Effector CD8-positive, alpha-beta T cell (primary cell): ENCODE measurements around the gene C11orf68.

Source experiments
- DNase-seq: peaks from one replicate; lab custom pipeline; 2025; lab: John Stamatoyannopoulos, UW

C11orf68 gene

GRCh38 chr11:65944767-65945166 lies 25.9 kb upstream of the C11orf68 start:
- no peak for DNase-seq

DNA sequence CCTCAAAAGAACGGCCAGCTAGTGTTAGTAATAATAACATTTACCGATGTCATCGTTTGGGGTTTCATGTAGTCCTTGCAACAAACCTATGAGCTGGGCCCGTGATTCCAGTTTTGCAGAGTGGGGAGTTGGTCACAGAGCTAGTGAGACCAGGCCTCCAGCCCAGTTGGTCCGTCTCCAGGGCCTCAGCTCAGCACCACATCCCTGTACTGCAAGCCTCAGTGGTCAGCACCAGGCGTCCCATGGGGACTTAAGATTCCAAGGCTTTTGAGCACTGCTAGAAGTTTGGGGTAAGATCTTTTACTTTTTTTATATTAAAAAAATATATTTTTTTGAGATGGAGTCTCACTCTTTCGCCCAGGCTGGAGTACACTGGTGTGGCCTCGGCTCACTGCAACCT lies 25.3 kb upstream of the C11orf68 start:
- DNase-seq: no peak

GRCh38 chr11:65942531-65942930 lies 23.7 kb upstream of the C11orf68 start:
- no peak for DNase-seq

- DNase-seq: no peak
Measured at GRCh38 chr11:65941720-65942310, 23.0 kb upstream of the C11orf68 start.

- no peak for DNase-seq
Measured at GRCh38 chr11:65937766-65938165, 18.9 kb upstream of the C11orf68 start.

GRCh38 chr11:65934014-65934413 lies 15.2 kb upstream of the C11orf68 start:
- DNase-seq: no peak

- no peak for DNase-seq
Measured at GRCh38 chr11:65932558-65932919, 13.7 kb upstream of the C11orf68 start.

- no peak for DNase-seq
Measured at GRCh38 chr11:65931773-65932557, 13.1 kb upstream of the C11orf68 start.

DNA sequence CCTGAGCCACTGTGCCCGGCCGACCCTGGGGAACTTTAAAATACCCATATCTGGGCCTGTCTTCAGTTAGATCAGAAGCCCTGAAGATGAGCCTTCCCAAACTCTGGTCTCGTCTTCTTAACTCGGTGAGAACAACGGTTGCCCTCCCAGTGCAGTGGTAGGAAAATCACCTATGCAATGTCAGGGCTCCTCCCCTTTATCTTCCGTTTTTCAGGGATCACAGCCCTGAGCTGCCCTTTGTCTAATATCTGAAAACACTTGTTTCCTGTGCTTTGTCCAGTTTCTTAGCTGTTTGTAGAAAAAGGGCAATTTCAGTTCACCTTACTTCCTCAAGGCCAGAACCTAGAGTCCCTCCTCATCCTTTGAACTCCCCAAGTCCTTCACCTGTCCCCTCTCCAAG lies 9.8 kb upstream of the C11orf68 start:
- no peak for DNase-seq

GRCh38 chr11:65927904-65928397 lies 9.1 kb upstream of the C11orf68 start:
- DNase-seq: peak; percentile 54

- no peak for DNase-seq
Measured at GRCh38 chr11:65925397-65925796, 6.5 kb upstream of the C11orf68 start.

DNA sequence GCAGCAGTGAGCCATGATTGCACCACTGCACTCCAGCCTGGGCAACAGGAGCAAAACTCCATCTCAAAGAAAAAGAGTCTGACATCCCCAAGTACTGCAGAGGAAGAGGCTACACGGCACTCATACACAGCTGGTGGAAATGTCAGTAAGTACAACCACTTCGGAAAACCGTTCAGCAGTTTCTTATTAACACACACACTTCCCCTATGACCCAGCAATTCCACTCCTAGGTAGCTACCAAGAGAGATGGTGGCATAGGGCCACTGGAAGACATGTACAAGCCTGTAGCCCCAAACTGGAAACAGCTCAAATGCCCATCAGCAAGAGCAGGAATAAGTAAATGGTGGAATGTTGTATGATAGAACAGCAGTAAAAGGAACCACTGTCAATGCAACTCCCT lies 3.7 kb upstream of the C11orf68 start:
- DNase-seq: no peak

- DNase-seq: no peak
Measured at GRCh38 chr11:65921876-65922275, 3.0 kb upstream of the C11orf68 start.

DNA sequence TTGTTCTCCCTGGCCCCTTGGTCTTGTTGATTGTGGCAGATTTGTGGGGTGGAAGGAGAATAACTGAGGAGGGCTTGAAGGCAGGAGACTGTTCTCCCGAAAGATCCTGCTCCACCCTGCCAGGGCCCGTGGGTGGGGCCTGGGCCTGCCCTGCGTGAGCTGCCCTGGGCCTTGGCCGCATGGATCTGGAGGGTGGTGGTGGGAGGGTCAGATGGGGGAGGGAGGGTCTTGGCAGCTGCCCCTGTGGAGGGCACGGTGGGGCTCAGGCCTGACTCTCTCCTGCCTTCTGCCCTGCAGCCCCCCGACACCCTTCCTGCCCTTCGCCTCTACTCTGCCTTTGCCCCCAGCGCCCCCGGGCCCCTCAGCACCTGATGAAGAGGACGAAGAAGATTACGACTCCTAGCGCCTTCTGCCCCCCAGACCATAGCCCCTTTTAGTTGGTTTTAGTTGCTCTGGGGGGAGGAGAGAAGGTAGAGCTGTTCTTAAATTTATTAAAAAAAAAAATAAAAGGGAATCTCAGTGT lies 2.2 kb upstream of the C11orf68 start:
- DNase-seq: no peak

DNA sequence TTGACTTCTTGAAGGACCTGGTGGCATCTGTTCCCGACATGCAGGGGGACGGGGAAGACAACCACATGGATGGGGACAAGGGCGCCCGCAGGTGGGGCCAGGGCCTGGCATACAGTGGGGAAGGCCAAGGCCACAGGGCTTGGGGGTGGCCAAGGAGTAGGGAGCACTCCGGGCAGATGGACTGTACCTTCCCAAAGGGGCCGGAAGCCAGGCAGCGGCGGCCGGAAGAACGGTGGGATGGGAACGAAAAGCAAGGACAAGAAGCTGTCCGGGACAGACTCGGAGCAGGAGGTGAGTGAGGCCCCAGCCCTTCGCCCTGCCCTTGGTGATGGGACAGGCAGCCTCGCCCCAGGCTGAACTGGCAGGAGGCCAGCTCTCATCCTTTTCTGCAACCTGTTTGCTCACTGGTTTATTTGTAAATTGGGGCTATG lies 1.5 kb upstream of the C11orf68 start:
- no peak for DNase-seq

DNA sequence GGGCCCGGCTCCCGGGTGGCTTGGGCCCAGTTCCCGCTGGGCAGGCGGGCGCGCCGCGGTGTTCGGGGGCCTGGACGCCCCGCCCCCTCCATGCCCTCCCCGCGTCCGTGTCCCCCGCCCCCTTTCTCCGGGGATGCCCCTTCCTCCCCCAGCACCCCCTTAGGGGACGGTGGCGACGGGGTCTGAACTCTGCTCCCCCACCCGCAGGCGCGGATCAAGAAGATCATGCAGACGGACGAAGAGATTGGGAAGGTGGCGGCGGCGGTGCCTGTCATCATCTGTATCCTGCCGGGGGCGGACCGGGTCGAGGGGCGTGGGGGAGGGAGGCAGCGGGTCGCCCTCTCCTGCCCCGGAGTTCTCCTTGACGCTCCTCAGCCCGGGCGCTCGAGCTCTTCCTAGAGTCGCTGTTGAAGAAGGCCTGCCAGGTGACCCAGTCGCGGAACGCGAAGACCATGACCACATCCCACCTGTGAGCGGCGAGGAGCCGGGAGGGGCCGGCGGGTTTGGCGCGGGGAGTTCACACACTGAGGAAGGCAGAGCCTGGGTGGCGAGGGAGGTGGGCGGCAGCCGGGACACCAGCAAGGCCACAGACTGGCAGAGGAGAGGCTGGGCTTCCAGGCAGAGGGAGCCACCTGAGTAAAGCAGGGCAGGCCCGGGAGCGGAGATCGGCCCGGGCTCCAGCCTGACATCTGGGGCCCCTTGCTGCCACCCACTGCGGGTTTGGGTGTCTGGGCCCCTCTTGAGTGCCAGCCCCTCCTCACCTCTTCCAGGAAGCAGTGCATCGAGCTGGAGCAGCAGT lies 910 bp upstream of the C11orf68 start:
- DNase-seq: peak; percentile 65

DNA sequence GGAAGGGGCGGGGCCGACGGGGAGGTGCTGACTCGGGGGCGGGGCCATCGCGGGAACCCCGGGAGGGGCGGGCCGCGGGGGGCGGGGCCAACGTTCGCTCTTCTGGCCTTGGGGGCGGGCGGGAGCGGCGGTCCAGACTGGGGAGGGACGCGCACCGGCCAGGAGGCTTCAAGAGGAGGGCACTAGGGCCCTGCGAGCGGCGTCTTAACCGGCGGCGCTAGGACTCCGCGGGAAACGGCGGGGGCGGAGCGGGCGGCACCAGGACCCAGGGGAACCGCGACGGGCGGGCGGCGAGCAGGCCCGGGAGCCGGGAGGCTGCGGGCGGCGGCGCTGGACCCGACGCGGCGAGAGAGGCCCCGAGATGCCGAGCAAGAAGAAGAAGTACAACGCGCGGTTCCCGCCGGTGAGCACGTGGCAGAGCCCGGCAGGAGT lies 295 bp upstream of the C11orf68 start, which contains the start of gene DRAP1:
TSS of gene DRAP1 (plus strand) at position 286 of the 432 bp plus-strand sequence. CDS start at position 362, 76 bp downstream.
- peak; percentile 96 for DNase-seq

GRCh38 chr11:65917434-65918210 lies 1.2 kb downstream of the C11orf68 start:
- DNase-seq: no peak

DNA sequence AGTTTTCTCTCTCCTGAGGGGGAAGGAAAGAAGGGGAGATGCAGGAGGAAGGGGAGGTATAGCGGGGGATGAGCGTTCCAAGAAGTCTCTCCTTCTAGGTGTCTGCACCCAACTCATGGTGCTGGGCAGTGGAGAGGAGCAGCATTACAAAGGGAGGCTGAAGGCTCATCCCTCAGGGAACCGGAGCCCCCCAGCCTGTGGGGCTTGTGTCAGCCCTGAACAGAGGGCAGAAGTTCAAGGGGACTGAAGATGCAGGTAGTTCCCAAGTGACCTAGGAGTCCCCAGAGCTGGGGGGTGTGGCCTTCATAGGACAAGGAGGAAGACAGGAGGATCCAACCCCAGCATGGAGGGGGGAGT lies 1.8 kb downstream of the C11orf68 start:
- DNase-seq: no peak

- DNase-seq: no peak
Measured at GRCh38 chr11:65916391-65916790, 2.5 kb downstream of the C11orf68 start.

DNA sequence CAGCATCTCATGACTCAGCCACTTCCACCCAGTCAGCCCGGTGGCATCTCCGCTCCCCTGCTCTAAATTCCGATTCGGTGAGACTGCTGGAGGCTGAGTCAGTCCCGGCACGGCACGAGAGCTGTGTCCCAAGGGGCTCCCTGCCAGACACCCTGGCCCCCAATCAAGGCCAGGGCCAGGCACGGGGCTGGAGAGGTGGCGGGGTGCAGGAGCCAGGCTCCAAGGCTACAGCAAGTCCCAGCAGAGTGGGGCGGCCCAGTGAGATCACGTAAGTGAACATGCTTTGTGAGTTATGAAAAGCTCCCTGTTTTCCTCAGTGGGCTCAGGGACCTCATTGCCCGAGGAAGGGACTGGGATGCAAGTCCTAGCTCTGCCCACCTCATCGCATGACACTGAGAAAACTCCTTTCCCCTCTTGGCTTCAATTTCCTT lies 3.0 kb downstream of the C11orf68 start:
- no peak for DNase-seq
